ENCODE measurements around the gene KRT15.

- TF ChIP-seq POLR2AphosphoS5 (IDR thresholded peaks at IDR 0.05; ENCODE audit: low read depth, low read length): no peak; the same call in none of the 2 replicates
- TF ChIP-seq NFIC (IDR thresholded peaks at IDR 0.05; ENCODE audit: borderline replicate concordance): peak; percentile 97
- TF ChIP-seq EZH2phosphoT487 (IDR thresholded peaks at IDR 0.05; ENCODE audit: borderline replicate concordance, low read depth): no peak
- TF ChIP-seq, protein P1, sequence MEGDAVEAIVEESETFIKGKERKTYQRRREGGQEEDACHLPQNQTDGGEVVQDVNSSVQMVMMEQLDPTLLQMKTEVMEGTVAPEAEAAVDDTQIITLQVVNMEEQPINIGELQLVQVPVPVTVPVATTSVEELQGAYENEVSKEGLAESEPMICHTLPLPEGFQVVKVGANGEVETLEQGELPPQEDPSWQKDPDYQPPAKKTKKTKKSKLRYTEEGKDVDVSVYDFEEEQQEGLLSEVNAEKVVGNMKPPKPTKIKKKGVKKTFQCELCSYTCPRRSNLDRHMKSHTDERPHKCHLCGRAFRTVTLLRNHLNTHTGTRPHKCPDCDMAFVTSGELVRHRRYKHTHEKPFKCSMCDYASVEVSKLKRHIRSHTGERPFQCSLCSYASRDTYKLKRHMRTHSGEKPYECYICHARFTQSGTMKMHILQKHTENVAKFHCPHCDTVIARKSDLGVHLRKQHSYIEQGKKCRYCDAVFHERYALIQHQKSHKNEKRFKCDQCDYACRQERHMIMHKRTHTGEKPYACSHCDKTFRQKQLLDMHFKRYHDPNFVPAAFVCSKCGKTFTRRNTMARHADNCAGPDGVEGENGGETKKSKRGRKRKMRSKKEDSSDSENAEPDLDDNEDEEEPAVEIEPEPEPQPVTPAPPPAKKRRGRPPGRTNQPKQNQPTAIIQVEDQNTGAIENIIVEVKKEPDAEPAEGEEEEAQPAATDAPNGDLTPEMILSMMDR (IDR thresholded peaks at IDR 0.05): no peak
- TF ChIP-seq CHD2 (IDR thresholded peaks at IDR 0.05; ENCODE audit: low read length, partially characterized antibody): no peak
- peak; percentile 95 for TF ChIP-seq MAX (IDR thresholded peaks at IDR 0.05; ENCODE audit: low read depth)
- TF ChIP-seq, protein P2, sequence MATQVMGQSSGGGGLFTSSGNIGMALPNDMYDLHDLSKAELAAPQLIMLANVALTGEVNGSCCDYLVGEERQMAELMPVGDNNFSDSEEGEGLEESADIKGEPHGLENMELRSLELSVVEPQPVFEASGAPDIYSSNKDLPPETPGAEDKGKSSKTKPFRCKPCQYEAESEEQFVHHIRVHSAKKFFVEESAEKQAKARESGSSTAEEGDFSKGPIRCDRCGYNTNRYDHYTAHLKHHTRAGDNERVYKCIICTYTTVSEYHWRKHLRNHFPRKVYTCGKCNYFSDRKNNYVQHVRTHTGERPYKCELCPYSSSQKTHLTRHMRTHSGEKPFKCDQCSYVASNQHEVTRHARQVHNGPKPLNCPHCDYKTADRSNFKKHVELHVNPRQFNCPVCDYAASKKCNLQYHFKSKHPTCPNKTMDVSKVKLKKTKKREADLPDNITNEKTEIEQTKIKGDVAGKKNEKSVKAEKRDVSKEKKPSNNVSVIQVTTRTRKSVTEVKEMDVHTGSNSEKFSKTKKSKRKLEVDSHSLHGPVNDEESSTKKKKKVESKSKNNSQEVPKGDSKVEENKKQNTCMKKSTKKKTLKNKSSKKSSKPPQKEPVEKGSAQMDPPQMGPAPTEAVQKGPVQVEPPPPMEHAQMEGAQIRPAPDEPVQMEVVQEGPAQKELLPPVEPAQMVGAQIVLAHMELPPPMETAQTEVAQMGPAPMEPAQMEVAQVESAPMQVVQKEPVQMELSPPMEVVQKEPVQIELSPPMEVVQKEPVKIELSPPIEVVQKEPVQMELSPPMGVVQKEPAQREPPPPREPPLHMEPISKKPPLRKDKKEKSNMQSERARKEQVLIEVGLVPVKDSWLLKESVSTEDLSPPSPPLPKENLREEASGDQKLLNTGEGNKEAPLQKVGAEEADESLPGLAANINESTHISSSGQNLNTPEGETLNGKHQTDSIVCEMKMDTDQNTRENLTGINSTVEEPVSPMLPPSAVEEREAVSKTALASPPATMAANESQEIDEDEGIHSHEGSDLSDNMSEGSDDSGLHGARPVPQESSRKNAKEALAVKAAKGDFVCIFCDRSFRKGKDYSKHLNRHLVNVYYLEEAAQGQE (IDR thresholded peaks at IDR 0.05; ENCODE audit: low read depth, low read length): no peak
Measured at GRCh38 chr17:41547921-41548843, 29.5 kb upstream of the KRT15 start.

All from SK-N-SH (cell line).